Retinal pigment epithelial cell (primary cell): ENCODE data around the gene ABCC3.

Experiments
- DNase-seq: peaks from one replicate; pipeline ENCODE4 v3.0.0-alpha.2; 2010; ENCODE audit warnings: low read depth
- H3K4me3 ChIP-seq: 2 replicates; pipeline ENCODE4 v1.5.1; 2011; ENCODE audit warnings: mild to moderate bottlenecking, low read length, control low read depth, moderate library complexity
- TF ChIP-seq, protein P1 (sequence below): conservative IDR thresholded peaks from 2 replicates; pipeline ENCODE4 v1.5.1; 2011; ENCODE audit warnings: low read depth, low read length, control low read depth, inconsistent platforms

The ABCC3 gene

DNA sequence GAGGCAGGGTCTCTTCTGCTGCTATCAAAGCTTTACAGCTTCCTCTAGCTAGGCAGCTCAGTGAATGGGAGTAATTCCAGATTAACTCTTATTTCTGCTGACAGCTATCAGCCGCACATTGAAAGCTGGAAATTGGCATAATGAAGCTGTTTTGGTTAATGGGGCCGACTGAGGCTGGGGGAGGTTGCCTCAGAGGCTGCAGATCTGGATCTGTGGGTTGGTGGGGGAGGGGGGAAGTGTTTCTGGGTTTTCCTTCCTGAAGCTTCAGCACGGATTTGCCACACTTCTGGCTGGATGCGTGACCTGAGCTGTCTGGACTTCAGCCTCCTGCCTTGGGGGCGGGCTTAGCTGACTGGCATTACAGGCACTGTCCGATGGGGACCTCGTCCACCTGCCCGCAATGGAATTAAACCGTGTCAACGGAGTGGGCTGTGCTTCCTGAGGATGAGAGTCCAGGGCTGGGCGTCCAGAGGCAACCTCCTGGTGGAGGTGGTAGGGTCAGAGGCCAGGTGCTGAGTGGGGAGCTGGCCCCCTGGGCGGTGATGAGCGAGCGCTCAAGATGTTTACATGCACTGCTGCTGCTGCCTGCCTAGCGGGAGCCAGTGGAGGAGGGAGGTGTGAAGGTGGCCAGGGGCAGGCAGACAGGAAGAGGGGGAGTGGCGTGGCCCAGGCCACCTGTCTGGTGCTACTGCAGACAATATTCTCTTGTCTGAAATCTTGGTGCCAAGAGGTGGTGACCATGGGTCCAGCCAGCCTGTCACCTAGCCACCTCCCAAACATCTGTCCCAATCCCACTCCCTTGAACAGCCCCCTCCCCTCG is 6.7 kb upstream of the ABCC3 start:
- no peak for DNase-seq
- TF ChIP-seq, protein P1, sequence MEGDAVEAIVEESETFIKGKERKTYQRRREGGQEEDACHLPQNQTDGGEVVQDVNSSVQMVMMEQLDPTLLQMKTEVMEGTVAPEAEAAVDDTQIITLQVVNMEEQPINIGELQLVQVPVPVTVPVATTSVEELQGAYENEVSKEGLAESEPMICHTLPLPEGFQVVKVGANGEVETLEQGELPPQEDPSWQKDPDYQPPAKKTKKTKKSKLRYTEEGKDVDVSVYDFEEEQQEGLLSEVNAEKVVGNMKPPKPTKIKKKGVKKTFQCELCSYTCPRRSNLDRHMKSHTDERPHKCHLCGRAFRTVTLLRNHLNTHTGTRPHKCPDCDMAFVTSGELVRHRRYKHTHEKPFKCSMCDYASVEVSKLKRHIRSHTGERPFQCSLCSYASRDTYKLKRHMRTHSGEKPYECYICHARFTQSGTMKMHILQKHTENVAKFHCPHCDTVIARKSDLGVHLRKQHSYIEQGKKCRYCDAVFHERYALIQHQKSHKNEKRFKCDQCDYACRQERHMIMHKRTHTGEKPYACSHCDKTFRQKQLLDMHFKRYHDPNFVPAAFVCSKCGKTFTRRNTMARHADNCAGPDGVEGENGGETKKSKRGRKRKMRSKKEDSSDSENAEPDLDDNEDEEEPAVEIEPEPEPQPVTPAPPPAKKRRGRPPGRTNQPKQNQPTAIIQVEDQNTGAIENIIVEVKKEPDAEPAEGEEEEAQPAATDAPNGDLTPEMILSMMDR: no peak
- no peak overlapping the region for H3K4me3 ChIP-seq

DNA sequence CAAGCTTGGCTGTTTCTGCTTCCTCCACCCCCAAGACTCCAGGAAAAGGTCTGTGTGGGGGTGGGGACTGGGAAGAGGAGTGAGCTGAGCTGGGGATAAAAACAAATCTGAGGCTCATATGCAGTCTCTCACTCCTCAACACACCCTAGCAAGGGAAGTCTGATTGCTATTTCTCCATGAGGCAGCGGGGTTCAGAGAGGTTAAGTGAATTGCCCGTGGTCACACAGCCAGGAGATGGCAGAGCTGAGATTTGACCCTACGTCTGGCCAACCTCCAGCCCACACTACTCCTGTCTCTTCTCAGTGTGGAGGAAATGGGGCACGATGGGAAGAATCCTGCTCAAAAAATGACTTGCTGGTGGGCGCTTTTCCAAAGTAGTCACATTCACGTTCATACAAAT is 4.8 kb upstream of the ABCC3 start:
- DNase-seq: no peak
- TF ChIP-seq, protein P1: no peak
- no peak overlapping the region for H3K4me3 ChIP-seq

DNA sequence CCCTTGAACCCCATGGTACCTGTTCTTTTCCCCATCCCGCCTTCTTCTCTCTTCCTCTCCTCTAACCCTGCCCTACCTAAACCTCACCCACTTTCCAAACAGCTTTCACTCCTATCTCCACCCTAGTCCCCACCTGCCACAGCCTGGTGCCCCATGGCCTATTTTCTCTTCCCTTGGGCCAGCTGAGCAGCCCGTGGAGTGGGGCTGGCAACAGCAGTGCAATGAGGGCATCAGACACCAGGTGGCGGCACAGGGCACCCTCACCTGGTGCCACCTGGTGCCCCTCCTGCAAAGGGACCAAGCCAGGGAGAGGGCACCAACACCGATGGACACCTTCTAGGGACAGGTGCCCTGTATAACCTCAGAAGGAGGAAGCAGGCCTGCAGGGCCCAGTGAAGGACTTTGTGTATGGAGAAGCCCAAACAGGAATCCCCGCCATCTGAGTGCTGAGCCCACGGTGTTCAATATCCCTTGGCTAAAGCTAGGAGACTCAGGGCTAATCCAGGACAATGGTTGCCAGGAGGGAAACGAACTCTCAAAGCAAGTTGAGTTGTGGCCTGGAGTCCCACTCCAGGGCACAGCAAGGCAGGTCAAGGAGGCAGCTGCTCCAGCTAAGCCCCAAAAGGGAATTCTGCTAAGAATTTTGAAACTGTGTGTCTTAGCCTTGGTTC is 4.0 kb upstream of the ABCC3 start:
- H3K4me3 ChIP-seq: no peak overlapping the region
- DNase-seq: no peak
- TF ChIP-seq, protein P1: peak; percentile 92

DNA sequence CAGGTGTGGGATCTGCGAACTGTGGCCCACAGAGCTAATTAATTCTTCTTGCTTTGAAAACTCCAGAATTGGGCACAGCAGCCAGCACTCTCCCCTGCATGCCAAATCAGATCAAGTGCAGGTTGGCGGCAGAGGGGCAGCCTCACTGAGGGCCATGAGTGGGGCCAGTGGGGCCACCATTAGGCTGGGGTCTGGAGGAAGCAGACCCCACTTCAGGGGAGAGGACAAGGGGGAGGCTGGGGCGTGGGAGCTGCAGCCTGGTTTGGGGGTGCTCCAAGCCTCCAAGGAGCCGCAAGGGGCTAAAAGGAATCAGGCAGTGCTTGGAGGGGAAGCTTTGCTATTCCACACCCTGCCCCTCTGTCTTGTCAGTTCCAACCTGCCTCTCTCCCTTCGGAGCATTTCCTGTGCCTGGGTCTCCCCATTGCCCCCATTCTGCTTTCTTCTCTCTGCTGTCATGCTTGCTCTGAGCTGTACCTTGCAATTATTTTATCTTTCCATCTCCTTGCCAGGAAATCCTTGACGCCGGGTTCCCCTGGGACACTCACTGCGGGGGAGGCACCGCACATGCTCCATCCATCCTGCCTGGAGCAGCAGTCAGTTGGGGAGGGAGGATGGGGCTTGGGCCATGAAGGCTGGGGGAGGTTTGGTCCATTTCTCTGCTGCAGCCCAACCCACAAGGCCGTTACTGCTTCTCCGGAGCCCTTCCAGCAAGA is 3.3 kb upstream of the ABCC3 start:
- TF ChIP-seq, protein P1: no peak
- H3K4me3 ChIP-seq: no peak overlapping the region
- no peak for DNase-seq

DNA sequence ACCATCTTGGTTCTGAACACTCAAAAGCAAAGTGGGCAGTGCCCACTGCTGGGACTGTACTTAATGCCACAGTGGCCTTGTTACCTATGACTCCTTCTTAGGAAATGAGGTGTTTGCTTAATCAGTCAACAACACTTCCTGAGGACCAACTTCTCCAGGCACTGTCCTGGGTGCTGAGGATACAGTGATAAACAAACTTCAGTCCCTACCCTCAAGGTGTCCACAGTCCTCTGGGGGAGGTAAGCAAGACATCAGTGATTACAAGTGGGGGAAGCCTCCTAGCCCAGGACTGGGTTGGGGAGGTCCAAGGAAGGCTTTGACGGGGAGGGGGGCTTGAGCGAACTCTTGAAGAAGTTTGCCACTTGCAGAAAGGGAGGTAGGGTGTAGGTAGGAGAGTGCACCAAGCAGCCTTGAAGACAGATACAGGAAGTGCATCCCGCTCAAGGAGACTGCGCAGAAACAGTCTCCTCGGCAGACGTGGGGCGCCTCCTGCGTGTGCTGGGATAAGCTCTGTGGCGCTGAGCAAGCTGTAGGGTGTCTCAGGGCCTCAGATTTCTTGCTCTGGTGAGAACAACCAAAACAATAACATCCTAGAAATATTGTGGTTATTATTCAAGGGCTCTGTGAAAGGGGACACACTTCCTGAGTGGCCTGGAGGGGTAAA is 2.6 kb upstream of the ABCC3 start:
- H3K4me3 ChIP-seq: no peak overlapping the region
- DNase-seq: no peak
- TF ChIP-seq, protein P1: no peak

DNA sequence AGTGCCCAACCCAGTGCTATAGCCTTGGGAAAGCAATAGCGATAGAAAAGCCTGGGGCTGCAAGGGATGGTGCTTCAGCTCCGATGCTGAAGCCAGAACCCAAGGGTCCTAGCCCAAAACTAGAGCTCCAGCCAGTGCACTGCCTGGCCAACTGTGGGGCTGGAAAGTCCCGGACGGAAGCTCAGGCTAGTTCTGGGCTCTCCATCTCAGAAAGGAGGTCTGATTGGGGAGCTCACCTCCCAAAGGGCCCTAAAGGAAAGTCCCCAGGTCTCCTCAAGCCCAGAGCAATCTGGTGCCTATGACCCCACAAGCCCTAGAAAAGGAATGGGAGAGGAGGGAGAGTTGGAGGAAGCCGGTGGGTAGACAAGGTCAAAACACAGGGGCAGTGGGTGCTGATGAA is 2.0 kb upstream of the ABCC3 start:
- TF ChIP-seq, protein P1: no peak
- H3K4me3 ChIP-seq: no peak overlapping the region
- no peak for DNase-seq
